Activated T-cell treated with anti-CD3 and anti-CD28 coated beads, Interleukin-2, amount 50 U/mL, for 24 hours (primary cell): ENCODE results near the gene GPC5.

Source experiments
- DNase-seq: peaks from one replicate; pipeline ENCODE4 v3.0.0-alpha.2; 2020
- H3K27ac Mint-ChIP-seq: 2 replicates; pipeline ENCODE4 v1.8.0; 2020; ENCODE audit warnings: mild to moderate bottlenecking, mixed read lengths
- H3K27me3 Mint-ChIP-seq: 2 replicates; pipeline ENCODE4 v1.8.0; 2020; ENCODE audit warnings: mixed read lengths
- H3K36me3 Mint-ChIP-seq: 2 replicates; pipeline ENCODE4 v1.8.0; 2020; ENCODE audit warnings: low read depth, mixed read lengths
- H3K4me1 Mint-ChIP-seq: 2 replicates; pipeline ENCODE4 v1.8.0; 2020; ENCODE audit warnings: low read depth, mixed read lengths
- H3K4me3 Mint-ChIP-seq: 2 replicates; pipeline ENCODE4 v1.8.0; 2020; ENCODE audit warnings: mild to moderate bottlenecking, moderate library complexity, mixed read lengths
- H3K9me3 Mint-ChIP-seq: 2 replicates; pipeline ENCODE4 v1.8.0; 2020; ENCODE audit warnings: mixed read lengths

Gene GPC5

DNA sequence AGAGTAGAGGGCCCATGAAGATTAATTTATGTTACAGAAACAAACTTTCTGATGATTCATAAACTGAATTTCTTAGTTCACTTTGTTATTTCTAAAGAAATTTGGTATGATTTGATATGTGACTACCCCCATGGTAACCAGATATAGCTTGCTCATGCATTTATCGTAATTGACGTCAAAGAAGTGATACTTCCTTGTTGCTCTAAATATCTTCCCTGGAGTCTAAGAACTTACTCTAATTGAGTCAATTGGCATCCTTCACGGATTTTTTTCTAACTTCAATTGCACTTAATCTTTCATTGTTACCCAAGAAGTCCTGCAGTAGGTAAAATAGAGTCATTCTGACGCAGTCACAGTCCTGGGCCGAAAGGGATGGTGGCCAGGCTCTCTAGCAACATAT is 240.9 kb downstream of the GPC5 start:
- Mint-ChIP-seq H3K4me1 (no peaks in the 10 kb centered on the region), H3K9me3 (no peaks in the 10 kb centered on the region), H3K4me3 (no peak overlapping the region), H3K27me3 (no peaks in the 10 kb centered on the region), H3K27ac (no peak overlapping the region), H3K36me3 (no peaks in the 10 kb centered on the region)
- DNase-seq = no peak

DNA sequence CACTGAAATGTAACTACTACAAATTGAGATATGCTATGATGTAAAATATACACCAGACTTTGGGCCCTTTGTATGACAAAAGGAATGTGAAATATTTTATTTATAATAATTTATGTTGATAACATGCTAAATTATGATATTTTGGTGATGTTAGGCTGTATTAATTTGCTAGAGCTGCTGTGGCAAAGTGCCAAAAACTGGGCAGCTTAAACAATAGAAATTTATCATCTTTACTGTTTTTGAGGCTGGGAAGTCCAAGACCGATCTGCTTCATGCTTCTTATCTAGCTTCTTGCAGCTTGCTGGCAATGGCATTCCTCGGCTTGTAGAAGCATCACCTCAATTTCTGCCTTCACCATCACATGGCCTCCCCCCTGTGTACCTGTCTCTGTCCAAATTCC is 245.0 kb downstream of the GPC5 start:
- no peak for DNase-seq

DNA sequence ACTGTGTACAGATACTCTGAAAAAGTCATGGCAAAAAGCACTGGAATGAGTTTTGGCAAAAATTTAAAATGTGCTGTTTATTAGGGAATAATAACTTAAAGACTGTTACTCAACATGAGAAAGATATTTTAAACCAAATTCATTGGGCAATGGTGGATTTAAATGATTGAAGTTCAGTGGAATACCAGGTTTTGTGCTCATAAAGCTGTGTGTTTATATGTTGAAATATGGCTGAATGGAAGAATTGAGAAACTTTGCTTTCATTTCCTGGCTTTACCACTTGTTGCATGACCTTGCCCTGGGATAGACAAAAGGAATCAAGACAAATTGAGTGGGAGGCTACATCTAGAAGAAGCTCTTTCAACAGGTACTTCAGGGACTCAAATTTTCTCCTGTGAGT is 246.4 kb downstream of the GPC5 start:
- no peaks in the 10 kb centered on the region for H3K36me3 Mint-ChIP-seq
- no peaks in the 10 kb centered on the region for H3K27me3 Mint-ChIP-seq
- peaks cover 1% of the 10 kb centered on the region for H3K9me3 Mint-ChIP-seq
- no peaks in the 10 kb centered on the region for H3K4me1 Mint-ChIP-seq
- no peak overlapping the region for H3K4me3 Mint-ChIP-seq
- DNase-seq = no peak
- H3K27ac Mint-ChIP-seq = no peak overlapping the region

More for the DNA sequence above, 245.0 kb downstream of the GPC5 start:
- Mint-ChIP-seq H3K4me1 (no peaks in the 10 kb centered on the region), H3K4me3 (no peak overlapping the region), H3K9me3 (peaks cover 1% of the 10 kb centered on the region), H3K27ac (no peak overlapping the region), H3K36me3 (no peaks in the 10 kb centered on the region), H3K27me3 (no peaks in the 10 kb centered on the region)

DNA sequence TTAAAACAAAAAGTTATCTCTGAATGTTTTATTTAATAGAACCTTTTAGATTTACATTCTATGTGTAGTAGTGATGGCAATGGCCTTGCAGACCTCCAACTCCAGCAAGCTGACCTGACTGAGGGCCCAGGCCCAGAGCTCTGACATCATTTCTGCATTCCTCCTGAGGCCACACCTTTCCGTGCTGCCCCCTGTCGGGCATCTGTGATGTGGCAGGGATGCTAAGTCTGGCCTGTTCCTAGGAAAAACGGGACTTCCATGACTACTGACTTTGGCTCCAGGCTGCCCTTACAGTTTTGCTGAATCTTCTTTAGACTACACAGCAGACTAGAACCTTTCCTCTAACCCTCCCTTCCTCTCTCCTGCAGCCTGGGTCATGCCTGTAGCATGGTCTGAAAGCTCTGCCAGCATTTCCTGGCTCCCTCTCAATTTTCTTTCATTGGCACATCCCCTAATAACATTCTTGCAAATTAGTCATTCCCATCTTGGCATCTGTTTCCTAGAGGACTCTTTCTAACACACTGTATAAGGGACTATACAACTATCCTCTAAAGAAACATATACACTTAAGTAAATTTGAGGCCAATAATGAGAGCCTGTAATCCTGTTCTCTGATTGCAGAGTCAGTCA is 249.1 kb downstream of the GPC5 start:
- H3K27ac Mint-ChIP-seq = no peak overlapping the region
- no peaks in the 10 kb centered on the region for H3K27me3 Mint-ChIP-seq
- DNase-seq = no peak
- peaks cover 1% of the 10 kb centered on the region for H3K9me3 Mint-ChIP-seq
- H3K4me1 Mint-ChIP-seq = no peaks in the 10 kb centered on the region
- H3K4me3 Mint-ChIP-seq = no peak overlapping the region
- no peaks in the 10 kb centered on the region for H3K36me3 Mint-ChIP-seq

- no peaks in the 10 kb centered on the region for H3K4me1 Mint-ChIP-seq
Measured at GRCh38 chr13:91648012-91648411, 249.6 kb downstream of the GPC5 start.

DNA sequence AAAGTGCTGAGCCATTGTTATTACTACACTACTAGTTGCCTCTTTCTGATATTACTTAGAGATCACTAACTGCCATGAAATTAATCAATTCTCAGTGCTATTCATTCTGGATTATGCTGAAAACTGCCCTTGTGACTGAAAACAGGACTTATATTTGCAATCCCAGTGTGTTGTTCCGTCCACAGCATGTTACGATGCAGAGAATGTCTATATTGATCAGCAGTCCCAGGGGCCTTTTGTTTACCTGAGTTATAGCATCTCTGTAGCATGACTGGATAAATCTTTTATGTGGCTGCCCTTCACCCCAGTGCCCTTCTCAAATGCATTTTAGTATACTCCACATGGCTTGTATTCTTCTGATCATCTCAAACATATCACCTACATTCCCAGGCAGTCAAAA is 251.0 kb downstream of the GPC5 start:
- Mint-ChIP-seq H3K4me3 (no peak overlapping the region), H3K36me3 (no peaks in the 10 kb centered on the region), H3K27me3 (no peaks in the 10 kb centered on the region), H3K9me3 (peaks cover 1% of the 10 kb centered on the region), H3K4me1 (no peaks in the 10 kb centered on the region), H3K27ac (no peak overlapping the region)
- DNase-seq = no peak

More at GRCh38 chr13:91648012-91648411, 249.6 kb downstream of the GPC5 start:
- no peaks in the 10 kb centered on the region for H3K27me3 Mint-ChIP-seq
- H3K27ac Mint-ChIP-seq = no peak overlapping the region
- no peaks in the 10 kb centered on the region for H3K36me3 Mint-ChIP-seq
- H3K9me3 Mint-ChIP-seq = peaks cover 1% of the 10 kb centered on the region
- H3K4me3 Mint-ChIP-seq = no peak overlapping the region
- no peak for DNase-seq

DNA sequence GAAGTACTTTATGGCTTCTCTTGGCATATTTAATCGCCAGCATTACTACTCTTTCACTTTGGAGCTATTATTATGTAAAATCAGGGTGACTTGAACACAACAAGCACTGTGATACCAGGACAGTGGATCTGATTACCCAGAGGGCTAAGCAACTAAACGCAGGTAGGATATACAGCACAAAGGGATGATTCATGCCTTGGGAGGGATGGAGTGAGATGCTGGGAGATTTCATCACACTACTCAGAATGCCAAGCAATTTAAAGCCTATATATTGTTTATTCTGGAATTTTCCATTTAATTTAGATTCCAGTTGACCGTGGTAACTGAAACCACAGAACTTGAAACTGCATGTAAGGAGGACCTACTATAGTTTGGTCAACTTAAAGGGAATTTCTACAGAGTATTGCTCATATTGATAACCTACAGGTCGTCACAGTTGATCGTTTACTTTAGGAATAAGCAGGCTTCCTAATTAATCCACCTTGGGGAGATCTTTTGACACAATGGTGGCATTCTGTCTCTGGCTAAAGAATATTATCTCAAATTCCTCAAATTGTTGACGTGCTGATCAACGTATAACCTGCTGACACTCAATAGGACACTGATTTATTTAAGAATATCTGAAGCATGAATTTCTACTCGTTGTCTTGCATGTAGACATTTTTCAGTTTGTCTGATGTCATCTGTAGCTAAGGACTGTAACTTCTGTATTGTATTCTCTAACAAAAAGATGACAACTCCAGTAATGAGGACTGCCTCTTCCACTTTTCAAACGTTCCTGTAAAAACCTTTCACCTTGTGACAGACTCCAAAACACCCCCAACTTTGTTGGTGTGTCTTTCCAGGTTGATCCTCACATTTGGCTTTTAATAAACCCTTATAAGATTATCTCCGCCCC is 254.2 kb downstream of the GPC5 start:
- Mint-ChIP-seq H3K4me1 (no peaks in the 10 kb centered on the region), H3K36me3 (no peaks in the 10 kb centered on the region), H3K27ac (no peak overlapping the region), H3K9me3 (no peaks in the 10 kb centered on the region), H3K27me3 (no peaks in the 10 kb centered on the region), H3K4me3 (no peak overlapping the region)
- DNase-seq = no peak

DNA sequence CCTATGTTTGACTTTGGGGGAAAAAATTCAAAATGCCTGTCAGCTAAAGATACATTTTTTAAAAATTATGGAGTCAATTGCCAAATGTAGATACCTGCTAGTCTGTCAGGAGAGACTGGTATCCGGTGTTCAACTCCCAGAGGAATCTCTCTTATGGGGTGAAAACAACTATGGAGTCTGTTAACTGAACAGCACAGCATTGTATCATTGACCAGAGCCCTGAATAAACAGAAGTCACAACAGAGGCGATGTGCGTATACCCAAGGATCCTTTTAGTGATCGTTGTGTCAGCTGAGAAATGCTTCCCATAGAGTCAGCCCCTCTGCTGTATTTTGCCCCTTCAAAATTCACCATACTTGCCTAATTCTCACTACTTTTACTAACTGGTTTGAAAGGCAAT is 257.3 kb downstream of the GPC5 start:
- Mint-ChIP-seq H3K4me1 (no peaks in the 10 kb centered on the region), H3K4me3 (no peak overlapping the region), H3K36me3 (no peaks in the 10 kb centered on the region), H3K9me3 (no peaks in the 10 kb centered on the region), H3K27me3 (no peaks in the 10 kb centered on the region), H3K27ac (no peak overlapping the region)
- DNase-seq = no peak

DNA sequence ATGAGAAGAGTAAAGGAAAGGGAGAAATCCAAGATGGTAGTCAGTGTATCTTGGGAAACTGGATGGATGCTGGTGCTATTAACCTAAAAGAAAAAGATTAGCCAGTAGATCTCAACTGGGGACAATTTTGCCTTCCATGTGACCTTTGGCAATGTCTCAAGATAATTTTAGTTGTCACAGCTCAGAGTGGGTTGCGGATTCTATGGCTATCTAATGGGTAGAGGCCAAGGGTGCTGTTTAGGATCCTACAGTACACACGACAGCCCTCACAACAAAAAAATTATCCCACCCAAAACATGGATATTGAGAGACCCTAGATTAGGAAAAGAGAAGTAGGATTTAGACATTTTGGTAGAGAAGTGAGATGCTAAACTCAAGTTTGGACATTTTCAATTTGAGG is 258.9 kb downstream of the GPC5 start:
- DNase-seq = no peak
- no peaks in the 10 kb centered on the region for H3K9me3 Mint-ChIP-seq
- H3K36me3 Mint-ChIP-seq = no peaks in the 10 kb centered on the region
- no peak overlapping the region for H3K4me3 Mint-ChIP-seq
- no peaks in the 10 kb centered on the region for H3K27me3 Mint-ChIP-seq
- no peaks in the 10 kb centered on the region for H3K4me1 Mint-ChIP-seq
- H3K27ac Mint-ChIP-seq = no peak overlapping the region

GRCh38 chr13:91659256-91660075 is 261.0 kb downstream of the GPC5 start:
- Mint-ChIP-seq H3K9me3 (no peaks in the 10 kb centered on the region), H3K27me3 (no peaks in the 10 kb centered on the region), H3K4me1 (no peaks in the 10 kb centered on the region), H3K27ac (no peak overlapping the region), H3K4me3 (no peak overlapping the region), H3K36me3 (no peaks in the 10 kb centered on the region)
- no peak for DNase-seq

DNA sequence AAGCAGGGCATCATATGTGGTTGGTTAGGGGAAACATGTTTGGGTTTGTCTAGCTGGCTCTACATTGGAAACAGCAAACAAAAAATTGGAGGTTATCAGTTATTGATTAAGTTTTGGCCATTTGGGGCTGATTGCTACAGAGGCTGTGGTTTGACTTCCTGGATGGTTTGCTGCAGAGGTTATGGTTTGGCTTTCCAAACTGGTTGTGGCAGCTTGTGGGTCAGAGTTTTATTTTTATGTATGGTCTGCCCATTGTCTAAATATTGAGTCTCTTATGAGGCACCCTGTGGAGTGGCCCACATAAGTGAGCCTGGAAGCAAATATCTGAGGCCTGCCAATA is 261.6 kb downstream of the GPC5 start:
- Mint-ChIP-seq H3K4me1 (no peaks in the 10 kb centered on the region), H3K27me3 (no peaks in the 10 kb centered on the region), H3K27ac (no peak overlapping the region), H3K36me3 (no peaks in the 10 kb centered on the region), H3K9me3 (no peaks in the 10 kb centered on the region), H3K4me3 (no peak overlapping the region)
- no peak for DNase-seq

GRCh38 chr13:91661692-91662490 is 263.5 kb downstream of the GPC5 start:
- no peaks in the 10 kb centered on the region for H3K36me3 Mint-ChIP-seq
- no peak for DNase-seq
- H3K4me3 Mint-ChIP-seq = no peak overlapping the region
- no peaks in the 10 kb centered on the region for H3K4me1 Mint-ChIP-seq
- no peaks in the 10 kb centered on the region for H3K9me3 Mint-ChIP-seq
- H3K27me3 Mint-ChIP-seq = no peaks in the 10 kb centered on the region
- no peak overlapping the region for H3K27ac Mint-ChIP-seq

DNA sequence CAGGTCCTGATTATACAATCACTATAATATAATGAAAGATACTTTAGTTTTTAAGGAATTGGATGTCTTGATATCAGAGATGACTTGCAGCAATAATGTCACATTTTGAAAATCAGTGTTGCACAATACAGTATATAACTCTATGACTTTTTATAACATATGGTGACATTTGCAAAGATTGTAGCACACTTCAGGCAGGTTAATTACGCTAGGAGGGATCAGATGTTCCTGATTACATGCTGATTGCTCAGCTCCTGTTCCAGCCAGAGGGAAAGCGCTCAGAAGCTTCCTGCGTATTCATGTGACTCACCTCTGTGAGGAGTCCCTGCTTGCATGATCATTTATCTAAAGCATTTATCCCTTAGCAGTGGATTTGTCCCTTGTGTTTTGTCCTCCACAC is 265.6 kb downstream of the GPC5 start:
- Mint-ChIP-seq H3K36me3 (no peaks in the 10 kb centered on the region), H3K4me1 (no peaks in the 10 kb centered on the region), H3K27ac (no peak overlapping the region), H3K27me3 (no peaks in the 10 kb centered on the region), H3K9me3 (no peaks in the 10 kb centered on the region), H3K4me3 (no peak overlapping the region)
- no peak for DNase-seq

GRCh38 chr13:91667486-91667885 is 269.1 kb downstream of the GPC5 start:
- DNase-seq = no peak
- Mint-ChIP-seq H3K4me3 (no peak overlapping the region), H3K4me1 (no peaks in the 10 kb centered on the region), H3K27me3 (no peaks in the 10 kb centered on the region), H3K36me3 (no peaks in the 10 kb centered on the region), H3K27ac (no peak overlapping the region), H3K9me3 (no peaks in the 10 kb centered on the region)
